H9 (cell line): ENCODE data around the gene CASP8. TPM values are rescaled to one million over a fixed set of nuclear protein-coding genes. Genes with fewer than 3 reads are reported as not detected.

Experiments
- DNase-seq: peaks from one replicate; pipeline ENCODE4 v3.0.0-alpha.2; 2017
- H2AFZ ChIP-seq: one replicate; pipeline ENCODE4 v1.6.1; 2013; ENCODE audit warnings: mild to moderate bottlenecking, low read length, control low read depth, moderate library complexity
- H2AK5ac ChIP-seq: 2 replicates; pipeline ENCODE4 v1.6.1; 2013; ENCODE audit warnings: low read length, control low read depth, mixed read lengths; ENCODE audit not compliant: insufficient read length
- H2BK120ac ChIP-seq: one replicate; pipeline ENCODE4 v1.6.1; 2013; ENCODE audit warnings: low read depth, mild to moderate bottlenecking, low read length, control low read depth, inconsistent platforms; ENCODE audit not compliant: poor library complexity, severe bottlenecking
- H2BK12ac ChIP-seq: 2 replicates; pipeline ENCODE4 v1.6.1; 2013; ENCODE audit warnings: low read length, control low read depth, mixed read lengths, low read depth; ENCODE audit not compliant: insufficient read length
- H2BK15ac ChIP-seq: 2 replicates; pipeline ENCODE4 v1.6.1; 2013; ENCODE audit warnings: low read depth, low read length, control low read depth
- H2BK20ac ChIP-seq: one replicate; pipeline ENCODE4 v1.6.1; 2013; ENCODE audit warnings: low read depth, mild to moderate bottlenecking, low read length, control low read depth, inconsistent platforms; ENCODE audit not compliant: poor library complexity, severe bottlenecking
- H2BK5ac ChIP-seq: 2 replicates; pipeline ENCODE4 v1.6.1; 2013; ENCODE audit warnings: low read length, control low read depth, mixed read lengths; ENCODE audit not compliant: insufficient read length
- H3K14ac ChIP-seq: 2 replicates; pipeline ENCODE4 v1.6.1; 2013; ENCODE audit warnings: low read length, control low read depth; ENCODE audit not compliant: insufficient read depth
- H3K18ac ChIP-seq: 2 replicates; pipeline ENCODE4 v1.6.1; 2013; ENCODE audit warnings: low read depth, mild to moderate bottlenecking, mixed read lengths, low read length, control low read depth; ENCODE audit not compliant: insufficient read length
- H3K23ac ChIP-seq: 2 replicates; pipeline ENCODE4 v1.6.1; 2013; ENCODE audit warnings: low read length, control low read depth, mixed read lengths, low read depth; ENCODE audit not compliant: insufficient read length
- H3K23me2 ChIP-seq: 2 replicates; pipeline ENCODE4 v1.6.1; 2013; ENCODE audit warnings: low read depth, mild to moderate bottlenecking, mixed read lengths, low read length, control low read depth; ENCODE audit not compliant: insufficient read length, poor library complexity, severe bottlenecking
- H3K27ac ChIP-seq: 2 replicates; pipeline ENCODE4 v1.5.1; 2013; ENCODE audit warnings: low read length, control low read depth, mixed read lengths, low read depth; ENCODE audit not compliant: insufficient read length
- H3K27me3 ChIP-seq: 2 replicates; pipeline ENCODE4 v1.6.1; 2013; ENCODE audit warnings: low read length, control low read depth, inconsistent platforms; ENCODE audit not compliant: insufficient read depth
- H3K4ac ChIP-seq: 2 replicates; pipeline ENCODE4 v1.6.1; 2013; ENCODE audit warnings: low read depth, mild to moderate bottlenecking, control low read depth, inconsistent platforms, low read length, moderate library complexity
- H3K4me1 ChIP-seq: 2 replicates; pipeline ENCODE4 v1.6.1; 2013; ENCODE audit warnings: low read length, control low read depth, inconsistent platforms; ENCODE audit not compliant: insufficient read depth
- H3K4me2 ChIP-seq: 2 replicates; pipeline ENCODE4 v1.6.1; 2013; ENCODE audit warnings: low read length, control low read depth, mixed read lengths; ENCODE audit not compliant: insufficient read length, insufficient read depth
- H3K56ac ChIP-seq: 2 replicates; pipeline ENCODE4 v1.6.1; 2013; ENCODE audit warnings: low read depth, mild to moderate bottlenecking, mixed read lengths, low read length, control low read depth; ENCODE audit not compliant: insufficient read length
- H3K79me1 ChIP-seq: 2 replicates; pipeline ENCODE4 v1.6.1; 2013; ENCODE audit warnings: low read depth, mild to moderate bottlenecking, moderate library complexity, low read length, control low read depth, inconsistent platforms; ENCODE audit not compliant: insufficient read depth, poor library complexity, severe bottlenecking
- H3K79me2 ChIP-seq: 2 replicates; pipeline ENCODE4 v1.6.1; 2013; ENCODE audit warnings: low read length, control low read depth, inconsistent platforms; ENCODE audit not compliant: insufficient read depth
- H3K9ac ChIP-seq: 2 replicates; pipeline ENCODE4 v1.6.1; 2013; ENCODE audit warnings: low read length, control low read depth, mixed read lengths; ENCODE audit not compliant: insufficient read length; ENCODE audit errors: extremely low read depth
- H3K9me3 ChIP-seq: one replicate; pipeline ENCODE4 v1.6.1; 2013; ENCODE audit warnings: low read depth, low read length, inconsistent platforms; ENCODE audit not compliant: control insufficient read depth
- H3T11ph ChIP-seq: one replicate; pipeline ENCODE4 v1.6.1; 2013; ENCODE audit warnings: mild to moderate bottlenecking, low read length, control low read depth, inconsistent platforms
- H4K20me1 ChIP-seq: one replicate; pipeline ENCODE4 v1.6.1; 2013; ENCODE audit not compliant: control insufficient read depth, insufficient read length, insufficient read depth
- H4K5ac ChIP-seq: 2 replicates; pipeline ENCODE4 v1.6.1; 2013; ENCODE audit warnings: low read depth, mild to moderate bottlenecking, mixed read lengths, low read length, control low read depth; ENCODE audit not compliant: insufficient read length
- H4K8ac ChIP-seq: replicated peaks from 2 replicates; pipeline ENCODE4 v1.6.1; 2013; ENCODE audit warnings: low read length, control low read depth, mixed read lengths, low read depth; ENCODE audit not compliant: insufficient read length
- H4K91ac ChIP-seq: 2 replicates; pipeline ENCODE4 v1.6.1; 2013; ENCODE audit warnings: low read depth, mild to moderate bottlenecking, moderate library complexity, mixed read lengths, low read length, control low read depth; ENCODE audit not compliant: insufficient read length
- H3K27ac Mint-ChIP-seq, 3 experiments: 2 replicates in 2 of 3; 3 replicates in 1 of 3; pipeline ENCODE4 v1.8.0; 2020 to 2021; ENCODE audit warnings: mixed read lengths in 3 of 3, mild to moderate bottlenecking in 1 of 3, moderate library complexity in 1 of 3
- H3K27me3 Mint-ChIP-seq: 2 replicates; pipeline ENCODE4 v1.8.0; 2021; ENCODE audit warnings: low read depth, mild to moderate bottlenecking, moderate library complexity, mixed read lengths
- H3K36me3 Mint-ChIP-seq, 3 experiments: 2 replicates in 2 of 3; 3 replicates in 1 of 3; pipeline ENCODE4 v1.8.0; 2020 to 2021; ENCODE audit warnings: low read depth in 3 of 3, mixed read lengths in 3 of 3; ENCODE audit not compliant: insufficient read depth in 1 of 3
- H3K4me1 Mint-ChIP-seq, 2 experiments: 2 replicates each; pipeline ENCODE4 v1.8.0; 2020; ENCODE audit warnings: mixed read lengths in 2 of 2
- H3K4me3 Mint-ChIP-seq, 2 experiments: 2 replicates in 1 of 2; 3 replicates in 1 of 2; pipeline ENCODE4 v1.8.0; 2020 to 2021; ENCODE audit warnings: mild to moderate bottlenecking in 2 of 2, mixed read lengths in 2 of 2, moderate library complexity in 1 of 2
- H3K9me3 Mint-ChIP-seq, 2 experiments: 2 replicates in 1 of 2; 3 replicates in 1 of 2; pipeline ENCODE4 v1.8.0; 2020; ENCODE audit warnings: mild to moderate bottlenecking in 2 of 2, mixed read lengths in 2 of 2, moderate library complexity in 1 of 2
- CTCF ChIP-seq: fragments of 200-600 bp; sonication (generic); conservative IDR thresholded peaks from 3 replicates; pipeline ENCODE4 v1.8.0; 2021; ENCODE audit warnings: antibody characterized with exemption, mild to moderate bottlenecking
- WGBS: extraction: QIAGEN DNeasy Blood & Tissue Kit; methylation state at CpG from one replicate; pipeline ENCODE4 v1.1.7; 2013; ENCODE audit warnings: missing lambda C conversion rate, low lambda C conversion rate, mixed read lengths; ENCODE audit not compliant: insufficient read length; ENCODE audit errors: extremely low coverage; 5-methylcytosine and 5-hydroxymethylcytosine counted together
- total RNA-seq: library from RNA; stranded (reverse); gene quantifications from 2 replicates; pipeline ENCODE4 v1.2.1, GENCODE V29; 2021

CASP8 gene
- total RNA-seq, 1 experiment from 2014 or later: 10.0 TPM

GRCh38 chr2:201244829-201245228 lies 15.5 kb upstream of the CASP8 start:
- no peak overlapping the region for H3K9ac ChIP-seq
- no CpG with 5 or more reads among the region's 5 CpGs for WGBS

More at GRCh38 chr2:201244829-201245228, 15.5 kb upstream of the CASP8 start:
- Histone ChIP-seq H2BK20ac (no peak overlapping the region), H4K20me1 (no peaks in the 10 kb centered on the region), H3K23me2 (no peaks in the 10 kb centered on the region), H3K79me1 (no peaks in the 10 kb centered on the region), H3K79me2 (no peaks in the 10 kb centered on the region), H4K5ac (no peak overlapping the region), H3T11ph (no peak overlapping the region), H3K27ac (no peak overlapping the region), H3K4me2 (no peak overlapping the region), H3K9me3 (peaks cover 4% of the 10 kb centered on the region), H2BK120ac (no peak overlapping the region), H2AK5ac (no peak overlapping the region), H3K14ac (no peak overlapping the region), H4K8ac (no peak overlapping the region), H2BK15ac (no peak overlapping the region), H3K18ac (no peak overlapping the region), H4K91ac (no peak overlapping the region), H2AFZ (no peak overlapping the region), H2BK12ac (no peak overlapping the region), H3K23ac (no peak overlapping the region), H3K4me1 (no peaks in the 10 kb centered on the region), H3K4ac (no peak overlapping the region), H3K27me3 (no peaks in the 10 kb centered on the region), H3K56ac (no peak overlapping the region), H2BK5ac (no peak overlapping the region)
- peaks cover 0 to 17% (median 1%) of the 10 kb centered on the region in 3 experiments; a peak in 4 of 7 replicates for H3K36me3 Mint-ChIP-seq
- H3K27ac Mint-ChIP-seq: peak overlapping the region in 1 of 3 experiments; percentile 40; a peak in 1 of 7 replicates
- no peak overlapping the region for H3K4me3 Mint-ChIP-seq
- H3K4me1 Mint-ChIP-seq: no peaks in the 10 kb centered on the region
- DNase-seq: no peak
- TF ChIP-seq CTCF: no peak
- no peaks in the 10 kb centered on the region for H3K27me3 Mint-ChIP-seq
- H3K9me3 Mint-ChIP-seq: peaks cover 3 to 4% of the 10 kb centered on the region in 2 experiments; a peak in 2 of 5 replicates
